CD4-positive, alpha-beta T cell treated with Interferon gamma for 1 hour (primary cell): ENCODE measurements around the gene HHAT.

ENCODE experiments used
- DNase-seq: peaks from one replicate; pipeline ENCODE4 v3.0.0-alpha.2; 2020

HHAT gene

DNA sequence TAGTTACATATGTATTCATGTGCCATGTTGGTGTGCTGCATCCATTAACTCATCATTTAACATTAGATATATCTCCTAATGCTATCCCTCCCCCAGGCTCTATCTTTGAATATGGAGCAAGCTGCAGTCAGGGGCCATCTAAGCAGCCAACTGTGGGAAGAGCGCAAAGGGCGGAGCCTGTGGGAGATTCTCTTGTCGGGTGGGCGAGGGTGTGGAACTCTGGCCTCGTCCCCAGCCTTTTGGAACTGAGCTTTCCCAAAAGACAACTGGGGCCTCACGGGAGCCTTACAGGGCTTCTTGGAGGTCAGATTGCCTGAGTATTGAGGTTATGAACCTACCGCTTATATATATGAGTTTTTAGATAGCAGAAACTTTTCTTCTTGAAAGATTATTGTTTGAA, 117.2 kb downstream of the HHAT start:
- no peak for DNase-seq

DNA sequence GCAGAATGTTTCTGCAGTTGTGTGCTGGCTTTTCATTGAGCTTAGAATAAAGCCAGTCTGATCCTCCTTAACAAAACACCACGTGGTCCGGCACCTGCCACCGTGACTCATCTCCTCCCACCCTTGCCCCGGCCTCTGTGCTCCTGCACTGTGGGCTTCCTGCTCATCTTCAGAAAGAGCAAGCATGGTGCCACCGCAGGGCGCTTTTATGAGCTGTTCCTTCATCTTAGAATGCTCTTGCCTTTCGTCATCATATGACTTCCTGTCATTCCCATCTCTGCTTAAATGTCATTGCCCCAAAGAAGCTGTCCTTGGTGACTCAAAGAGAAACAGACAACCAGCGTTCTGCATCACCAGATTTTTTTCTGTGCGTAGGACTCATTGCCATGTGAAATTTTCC, 117.8 kb downstream of the HHAT start:
- peak; percentile 30 for DNase-seq

DNA sequence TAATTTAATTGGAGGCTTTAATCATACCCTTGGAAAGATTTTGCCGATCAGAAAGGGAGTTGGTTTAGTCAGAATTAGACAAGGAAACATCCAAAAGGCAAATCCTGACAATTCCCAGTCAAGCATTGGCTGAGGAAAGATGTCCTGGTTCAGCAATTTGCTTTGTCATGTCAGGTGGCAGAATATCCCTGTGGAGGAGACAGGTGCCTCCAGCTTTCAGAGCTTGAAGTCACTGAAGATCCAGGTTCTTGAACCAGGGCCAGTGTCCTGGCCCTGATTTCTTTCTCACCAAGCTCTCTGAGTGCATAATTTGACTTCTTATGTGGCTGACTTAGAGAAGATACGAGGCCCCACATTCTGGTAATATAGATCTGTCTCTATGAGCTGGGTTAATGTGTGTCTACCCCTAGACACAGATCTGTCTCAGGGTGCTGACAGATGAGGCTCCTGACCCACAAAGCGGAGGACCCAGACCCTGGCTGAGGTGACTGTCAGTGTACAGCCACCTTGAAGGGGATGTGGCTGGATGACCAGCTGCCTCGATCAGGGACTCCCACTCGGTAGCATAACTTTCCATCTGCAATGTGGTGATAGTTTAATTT, 118.9 kb downstream of the HHAT start:
- DNase-seq = no peak

DNA sequence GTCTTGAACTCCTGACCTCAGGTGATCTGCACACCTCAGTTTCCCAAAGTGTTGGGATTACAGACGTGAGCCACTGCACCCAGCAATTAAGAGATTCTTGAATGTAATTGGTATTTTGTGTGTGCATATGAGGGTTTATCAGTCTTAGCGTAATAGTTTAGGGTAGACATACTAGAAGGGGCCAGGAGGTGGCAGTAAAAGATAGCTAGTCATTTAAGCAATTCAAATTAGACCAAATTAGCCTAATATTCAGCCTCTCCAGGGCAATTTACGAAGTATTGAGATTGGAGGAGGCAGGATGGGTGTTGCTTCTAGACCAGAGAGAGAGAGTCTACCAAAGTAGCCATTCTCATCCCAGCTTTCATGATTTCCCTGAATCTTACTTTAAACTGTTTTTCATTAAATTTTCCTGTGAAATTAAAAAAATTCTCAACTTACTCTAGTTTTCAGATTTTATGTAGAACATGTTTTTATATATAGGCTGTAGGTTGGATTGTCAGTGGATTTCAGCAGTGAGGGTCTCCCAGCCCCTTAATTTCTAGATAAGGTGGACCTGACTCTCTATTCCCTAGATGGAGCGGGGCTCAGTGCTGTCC, 119.7 kb downstream of the HHAT start:
- DNase-seq = no peak

DNA sequence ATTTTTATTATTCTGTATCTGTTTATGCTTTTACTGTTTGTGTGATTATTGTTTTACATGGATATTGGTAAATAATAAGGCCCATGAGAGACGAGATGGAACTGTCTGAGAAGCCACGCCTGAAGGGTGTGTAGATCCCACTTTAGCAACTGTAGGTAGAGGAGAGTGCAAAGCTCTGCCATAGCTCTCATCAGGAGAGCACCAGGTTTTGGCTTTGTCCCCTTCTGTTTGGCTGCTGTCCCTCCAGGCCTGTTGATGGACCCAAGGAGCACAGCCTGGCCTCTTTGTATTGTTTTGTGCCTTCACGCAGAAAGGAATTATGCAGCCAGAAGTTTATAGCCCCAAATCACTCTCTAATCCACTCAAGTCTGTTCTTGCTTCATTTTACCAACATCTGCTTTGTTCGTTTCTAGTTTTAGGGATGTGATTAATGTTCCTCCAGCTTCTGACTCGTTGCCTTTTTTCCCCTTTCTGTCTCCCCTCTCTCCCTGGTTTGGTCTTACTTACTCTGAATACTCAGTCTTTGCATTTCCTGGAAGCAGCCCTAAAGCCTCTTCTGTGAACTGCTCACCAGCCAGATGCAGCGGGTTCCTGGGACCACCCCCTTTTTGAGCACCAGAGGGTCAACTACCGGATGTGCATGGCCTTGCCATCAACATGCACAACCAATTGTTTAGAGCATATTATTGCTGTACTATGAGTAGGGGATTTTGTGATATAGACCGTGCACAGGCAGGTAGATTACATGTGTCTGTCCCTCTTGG, 127.3 kb downstream of the HHAT start:
- no peak for DNase-seq

DNA sequence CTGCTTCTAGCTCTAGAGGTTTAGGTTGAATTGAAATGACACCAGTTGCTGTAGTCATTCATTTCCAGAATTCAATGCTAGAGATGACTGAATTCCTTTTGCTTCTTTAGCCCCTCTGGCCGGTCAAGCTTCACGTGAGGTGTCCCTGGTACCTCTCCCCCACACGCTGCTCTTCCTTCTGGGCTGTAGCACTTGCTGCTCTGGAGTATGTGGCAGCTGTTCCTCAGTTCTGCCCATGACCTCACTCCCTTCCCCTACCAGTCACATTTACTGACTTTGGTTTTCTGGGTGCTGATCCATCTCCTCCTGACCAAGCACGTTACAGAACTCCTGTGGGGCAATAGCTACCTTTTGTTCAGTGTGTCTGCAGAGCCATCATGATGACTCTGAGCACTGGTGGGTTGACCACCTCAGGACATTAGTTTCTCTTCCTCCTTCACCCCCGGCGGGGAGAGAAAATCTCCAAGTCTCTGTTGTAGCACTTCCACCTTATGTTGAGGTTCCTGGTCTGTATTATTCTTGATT, 128.1 kb downstream of the HHAT start:
- no peak for DNase-seq

DNA sequence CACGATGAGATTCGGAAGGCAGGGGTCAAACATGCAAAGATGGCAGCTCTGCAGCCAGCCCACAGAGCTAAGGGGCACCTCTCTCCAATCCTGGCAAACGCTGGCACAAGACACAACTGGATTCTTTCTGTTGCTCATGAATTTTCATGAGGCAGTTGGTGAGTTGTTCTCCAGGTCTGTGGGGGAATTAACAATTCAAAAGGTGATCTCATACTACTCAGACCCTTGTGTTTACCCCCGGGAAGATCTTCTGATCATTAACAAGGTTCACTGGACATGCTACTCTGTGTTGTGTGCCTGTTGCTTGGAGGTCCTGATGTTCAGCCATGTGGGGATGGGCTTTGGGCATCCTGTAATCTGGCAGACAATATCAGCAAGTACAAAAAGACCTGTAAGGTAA, 128.9 kb downstream of the HHAT start:
- no peak for DNase-seq

DNA sequence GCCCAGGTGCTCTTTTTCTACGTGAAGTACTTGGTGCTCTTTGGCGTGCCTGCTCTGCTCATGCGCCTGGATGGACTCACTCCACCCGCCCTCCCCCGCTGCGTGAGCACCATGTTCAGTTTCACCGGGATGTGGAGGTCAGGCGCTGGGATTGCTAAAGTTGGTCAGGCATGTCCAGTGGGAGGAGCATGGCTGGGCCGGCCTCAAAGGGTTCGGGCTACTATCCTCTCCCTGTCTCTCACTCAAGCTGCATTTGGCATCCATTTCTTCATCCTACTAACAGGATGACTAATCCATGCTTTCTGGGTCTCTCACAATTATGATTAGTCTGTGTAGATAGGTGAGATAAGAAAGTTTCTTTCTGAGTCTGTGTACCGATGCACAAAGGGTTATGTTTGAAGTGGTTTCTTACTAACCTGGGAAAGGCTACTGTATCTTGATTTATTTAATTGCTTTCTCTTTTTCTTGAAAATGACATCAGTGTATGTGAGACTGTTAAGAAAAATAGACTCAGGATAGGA, 135.9 kb downstream of the HHAT start:
- no peak for DNase-seq

DNA sequence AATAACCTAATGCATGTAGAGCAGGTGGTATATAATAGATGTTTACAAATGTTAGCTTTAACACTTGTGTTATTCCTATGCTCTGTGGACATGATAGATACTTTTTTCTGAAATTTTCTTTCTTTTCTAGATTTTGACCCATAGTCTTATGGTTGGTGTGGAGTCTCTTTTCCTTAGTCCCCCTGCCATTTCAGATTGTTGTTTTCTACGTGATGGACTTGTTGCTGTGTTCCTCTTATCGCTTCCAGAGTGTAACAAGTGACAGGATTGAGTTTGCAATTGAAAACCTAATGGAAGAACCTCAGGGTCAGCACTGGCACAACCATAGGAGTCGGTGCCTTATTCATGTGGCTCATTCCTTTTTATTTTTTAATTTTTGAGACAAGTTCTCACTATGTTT, 136.4 kb downstream of the HHAT start:
- no peak for DNase-seq

DNA sequence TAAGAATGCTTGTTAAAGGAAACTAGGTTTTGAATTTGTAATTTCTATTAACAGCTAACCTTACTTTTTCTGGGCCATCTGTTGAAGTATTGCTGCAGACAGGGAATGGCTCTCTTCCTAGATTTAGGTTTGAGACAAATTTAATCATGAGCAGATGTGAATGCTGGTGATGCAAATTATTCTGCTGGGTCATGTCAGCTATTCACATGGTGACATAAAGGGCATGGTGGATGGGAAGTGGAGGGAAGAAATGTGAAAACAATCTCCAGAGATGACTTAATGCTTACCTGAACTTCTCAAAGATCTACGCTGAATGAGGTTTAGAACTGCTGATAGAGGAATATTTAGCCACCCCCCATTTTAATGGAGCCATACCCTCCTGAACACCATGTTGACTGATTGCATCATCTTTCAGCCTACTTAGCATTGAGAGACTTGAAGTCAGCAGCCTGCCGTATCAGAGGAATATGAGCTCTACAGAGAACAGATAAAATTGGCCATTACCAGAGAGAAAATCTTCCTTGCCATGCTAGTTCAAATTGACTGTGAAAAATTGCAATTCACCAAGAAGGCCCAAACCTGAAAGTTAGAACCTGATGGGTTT, 138.8 kb downstream of the HHAT start:
- no peak for DNase-seq

DNA sequence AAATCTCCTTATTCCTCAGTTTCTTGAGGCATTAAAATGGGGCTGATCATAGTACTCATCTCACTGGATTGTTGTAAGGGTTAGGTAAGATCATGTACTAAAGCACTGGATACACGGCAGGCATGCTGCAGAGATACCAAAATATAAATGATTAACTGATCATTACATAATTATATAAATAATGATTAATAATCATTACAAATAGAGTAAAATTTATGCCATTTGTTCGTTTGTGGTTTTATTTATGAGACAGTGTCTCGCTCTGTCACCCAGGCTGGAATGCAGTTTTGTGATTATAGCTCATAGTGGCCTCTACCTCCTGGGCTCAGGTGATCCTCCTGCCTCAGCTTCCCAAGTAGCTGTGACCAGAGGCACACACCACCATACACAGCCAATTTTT, 140.7 kb downstream of the HHAT start:
- DNase-seq = no peak

DNA sequence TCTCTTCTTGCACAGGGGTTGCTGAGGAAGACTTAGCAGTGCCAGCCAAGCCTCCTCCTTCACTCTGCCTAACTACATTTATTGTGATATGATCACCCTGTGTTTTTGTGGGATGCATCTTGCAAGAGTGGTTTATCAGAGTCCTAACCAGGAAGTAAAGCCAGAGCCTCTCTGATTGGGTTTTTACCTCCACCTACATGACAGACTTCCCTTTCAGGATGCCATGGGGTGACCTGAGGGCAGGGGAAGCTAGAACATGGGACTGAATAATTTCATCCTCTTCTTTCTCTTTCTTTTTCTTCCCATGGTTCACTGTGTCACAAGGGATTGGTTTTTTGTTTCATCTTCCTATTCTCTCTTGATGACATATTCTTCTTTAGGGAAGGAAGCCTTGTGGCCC, 146.6 kb downstream of the HHAT start:
- no peak for DNase-seq

DNA sequence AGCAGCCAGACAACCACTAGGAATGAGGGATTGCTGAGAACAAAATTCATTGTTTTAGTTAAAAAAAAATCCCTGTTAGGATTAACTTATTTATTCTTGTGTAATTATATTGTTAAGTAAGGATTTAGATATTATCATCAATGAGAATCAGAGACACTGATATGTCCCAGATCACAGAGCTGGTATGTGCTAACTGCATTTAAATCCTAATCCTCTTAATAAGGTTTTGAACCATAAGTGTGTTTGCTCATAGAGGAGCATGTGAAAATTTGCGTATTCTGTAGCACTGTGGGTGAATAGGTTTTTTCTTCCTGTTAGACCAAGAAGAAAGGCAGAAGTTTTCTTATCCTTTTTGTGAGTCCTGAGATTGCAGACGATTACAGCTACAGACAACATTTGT, 147.1 kb downstream of the HHAT start:
- DNase-seq = no peak

DNA sequence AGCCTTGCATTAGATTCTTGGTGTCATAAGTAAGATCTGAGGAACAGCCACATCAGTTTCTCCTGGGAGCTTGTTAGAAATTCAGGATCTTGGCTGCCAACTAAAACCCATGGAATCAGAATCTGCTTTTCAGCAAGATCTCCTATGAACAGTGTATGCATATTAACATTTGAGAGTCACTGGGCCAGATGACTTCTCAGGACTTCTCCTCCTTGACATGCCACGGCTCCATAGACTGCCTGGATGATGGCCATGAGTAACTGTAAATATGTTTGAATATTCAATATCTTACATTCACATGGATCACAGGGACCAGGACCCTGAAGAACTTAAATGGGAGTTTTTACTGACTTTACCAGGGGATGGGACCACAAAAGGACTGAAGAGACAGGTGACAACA, 148.0 kb downstream of the HHAT start:
- no peak for DNase-seq

DNA sequence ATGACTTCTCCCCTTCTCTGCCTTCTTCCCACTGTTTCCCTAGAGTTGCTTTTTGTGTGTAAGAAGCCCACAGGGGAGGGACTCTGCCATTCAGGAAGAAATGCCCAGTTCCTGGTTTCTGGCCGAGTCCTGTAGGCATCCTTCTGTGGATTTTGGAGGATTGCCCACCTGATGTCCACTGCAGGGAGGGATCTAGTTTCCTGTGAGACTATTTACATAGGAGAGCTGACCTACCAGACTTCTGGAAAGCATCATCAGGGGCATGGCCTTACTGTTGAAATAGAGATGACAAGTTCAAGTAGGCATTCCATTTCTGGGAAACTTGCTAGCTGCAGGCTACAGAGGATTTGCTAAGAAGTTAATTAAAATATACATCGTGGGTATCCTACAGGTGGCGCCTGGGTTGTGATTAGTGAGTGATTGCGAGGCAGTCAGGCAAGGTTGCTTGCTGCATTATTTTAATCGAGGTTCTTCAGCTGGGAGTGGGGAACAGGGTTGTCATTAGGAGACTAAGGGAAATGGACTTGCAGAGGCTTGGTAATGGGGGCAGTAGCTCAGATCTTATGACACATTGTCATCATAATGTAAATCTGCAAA, 148.7 kb downstream of the HHAT start:
- DNase-seq = no peak

DNA sequence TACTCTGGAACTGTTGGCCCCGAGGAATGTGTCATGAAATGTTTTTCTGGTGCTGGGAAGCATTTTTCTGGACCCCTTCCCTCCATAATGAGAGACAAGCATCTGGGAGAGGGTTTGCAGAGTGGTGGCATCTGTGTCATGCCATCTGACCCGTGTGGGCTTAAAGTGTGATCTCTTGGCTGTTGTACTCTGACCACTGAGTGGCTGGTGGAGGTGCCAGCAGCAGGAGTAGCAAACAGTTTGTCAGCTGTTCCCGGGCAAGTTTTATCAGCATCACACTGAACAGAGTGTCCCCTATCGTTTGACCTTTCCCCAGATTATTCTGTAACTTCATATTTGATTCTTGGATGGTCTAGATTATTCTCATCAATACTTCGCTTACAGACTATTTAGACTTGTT, 150.1 kb downstream of the HHAT start:
- DNase-seq = no peak

DNA sequence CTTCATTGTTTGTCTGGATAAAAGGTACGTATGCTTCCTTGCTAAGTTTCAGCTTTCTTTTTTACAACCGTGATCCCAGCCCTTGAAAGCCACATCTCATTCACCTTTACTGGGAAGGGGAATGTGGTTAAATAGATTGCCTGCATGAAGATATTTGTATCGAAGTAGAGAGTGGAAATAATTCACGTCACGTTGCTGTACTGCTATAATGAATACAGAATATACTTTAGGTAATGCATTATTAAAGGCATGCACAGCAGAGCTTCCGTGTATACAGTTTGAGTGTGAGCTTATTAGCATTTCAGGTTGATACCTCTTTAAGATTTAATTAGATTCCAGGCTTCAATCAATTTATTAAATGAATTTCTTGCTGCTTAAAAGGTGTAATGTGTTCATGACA, 153.8 kb downstream of the HHAT start:
- no peak for DNase-seq

DNA sequence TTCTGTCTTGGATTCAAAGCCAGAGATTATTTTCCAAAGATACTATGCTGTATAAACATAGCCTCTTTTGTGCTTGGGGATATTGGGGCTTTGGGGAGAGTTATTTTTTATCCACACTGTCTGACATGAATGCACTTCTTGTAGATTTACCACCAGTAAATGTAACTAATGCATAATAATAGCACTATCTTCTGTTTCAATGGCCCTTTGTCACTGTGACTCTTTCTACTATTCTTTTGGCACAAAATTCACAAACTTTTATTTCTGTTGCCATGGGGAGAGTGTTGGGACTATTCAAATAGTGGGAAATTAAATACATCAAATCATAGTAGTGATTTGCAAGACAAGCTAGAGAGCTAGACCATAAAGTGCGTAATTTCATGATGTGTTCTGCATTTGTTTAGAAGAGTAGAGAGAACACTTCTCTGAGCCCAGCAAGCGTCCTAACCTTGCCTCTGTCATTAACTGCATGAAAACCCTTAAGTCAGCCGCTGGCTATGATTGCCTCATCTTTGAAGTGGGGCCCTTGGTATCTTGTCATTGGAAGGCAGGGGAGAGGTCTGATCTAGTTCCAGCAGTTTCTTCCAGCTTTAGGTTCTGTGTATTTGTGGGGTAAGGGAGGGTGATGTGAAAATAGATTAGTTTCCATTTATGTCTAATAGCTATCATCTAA, 154.4 kb downstream of the HHAT start:
- DNase-seq = no peak

DNA sequence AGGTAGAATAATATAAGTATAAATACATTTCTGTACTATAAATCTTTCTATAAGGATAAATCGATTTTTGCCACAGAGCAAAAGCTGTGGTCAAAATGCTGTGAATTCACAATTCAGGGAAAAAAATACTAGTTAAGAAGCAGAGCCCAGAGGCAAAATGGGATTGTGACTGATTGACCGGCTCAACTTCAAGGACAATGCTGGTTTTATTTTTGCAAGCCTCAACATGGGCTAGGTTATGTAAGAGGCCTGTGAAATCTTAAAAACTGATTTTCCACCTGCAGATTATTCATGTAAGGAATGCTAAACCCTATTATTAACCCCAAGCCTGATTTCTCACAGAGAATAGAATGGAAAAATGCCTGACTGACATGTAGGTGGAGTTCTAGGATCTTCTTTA, 155.1 kb downstream of the HHAT start:
- no peak for DNase-seq

DNA sequence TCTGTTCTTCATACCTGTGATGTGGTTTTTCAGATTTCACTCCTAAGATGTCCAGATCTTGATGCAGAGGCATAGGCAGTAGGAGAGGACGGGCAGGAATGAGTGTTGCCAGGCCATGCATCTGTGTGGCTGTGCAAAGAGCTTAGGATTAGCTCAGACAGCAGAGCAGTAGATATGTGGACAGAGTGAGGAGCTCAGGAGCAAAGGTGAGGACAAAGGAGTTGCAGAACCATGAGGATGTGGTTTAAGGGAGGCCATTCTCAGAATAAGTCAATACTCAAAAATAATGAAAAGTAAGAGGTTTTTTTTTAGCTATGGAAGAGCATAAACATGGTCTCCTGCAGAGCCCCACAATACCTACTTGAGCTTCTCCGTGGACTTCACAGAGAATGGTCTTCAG, 158.3 kb downstream of the HHAT start:
- no peak for DNase-seq

DNA sequence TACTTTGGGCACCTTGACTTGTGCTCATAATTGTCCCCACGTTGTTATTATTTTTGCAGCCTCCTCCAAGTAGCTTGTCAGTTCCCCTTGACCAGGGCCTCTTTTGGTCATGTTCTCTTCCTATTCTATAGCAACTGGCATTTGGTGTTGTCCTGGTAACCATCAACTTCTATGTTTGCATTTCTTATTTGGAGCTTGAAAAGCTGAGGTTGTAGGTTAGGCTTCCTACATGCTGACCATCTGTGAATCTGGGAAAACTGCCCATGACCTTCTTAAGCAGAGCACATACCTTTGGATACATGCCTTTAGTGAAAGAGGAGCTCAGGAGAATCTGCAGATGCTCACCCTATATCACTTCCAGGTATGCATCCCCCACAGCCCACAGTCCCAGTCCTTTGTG, 160.8 kb downstream of the HHAT start:
- no peak for DNase-seq

DNA sequence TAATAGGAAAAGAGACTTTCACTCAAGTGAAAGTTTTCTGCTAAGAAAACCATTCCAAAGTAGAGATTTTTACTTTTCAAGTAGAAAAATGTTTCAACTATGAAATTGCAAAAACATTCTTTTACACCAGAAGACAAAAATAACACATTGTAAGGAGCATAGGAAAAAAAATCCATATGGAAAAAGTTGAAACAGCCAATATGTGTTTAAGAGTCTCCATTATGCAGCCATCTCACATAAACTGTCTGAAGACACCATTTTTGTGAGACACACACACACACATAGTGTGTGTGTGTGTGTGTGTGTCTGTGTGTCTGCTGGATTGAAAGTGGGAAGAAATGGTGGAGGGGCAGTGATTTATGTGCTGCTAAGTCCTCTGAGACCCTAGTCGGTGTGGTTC, 162.1 kb downstream of the HHAT start:
- no peak for DNase-seq

DNA sequence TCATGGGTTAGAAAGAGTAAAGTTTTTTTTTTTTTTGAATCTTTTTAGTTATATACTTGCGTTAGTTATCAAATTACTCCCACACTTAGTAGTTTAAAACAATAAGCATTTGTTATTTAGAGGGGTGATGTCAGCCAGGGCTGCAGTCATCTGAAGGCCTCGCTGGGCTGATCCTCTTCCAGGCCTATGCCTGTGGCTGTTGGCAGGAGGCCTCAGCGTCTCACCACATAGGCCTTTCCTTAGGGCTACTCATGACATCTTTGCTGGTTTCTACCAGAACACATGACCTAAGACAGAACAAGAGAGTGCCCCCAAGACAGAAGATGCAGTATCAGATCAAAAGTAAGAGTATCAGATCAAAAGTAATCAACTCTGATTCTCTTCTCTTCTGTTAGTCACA, 167.4 kb downstream of the HHAT start:
- DNase-seq = no peak
